ENCODE results near the gene CCNI2.

- TF ChIP-seq CTCF (IDR thresholded peaks at IDR 0.05) (no peak), ZFX (IDR thresholded peaks at IDR 0.05; ENCODE audit: borderline replicate concordance) (no peak)
Observed at GRCh38 chr5:132766020-132766805, 19.0 kb downstream of the CCNI2 start.

Data from 22Rv1 (cell line).